A549 (cell line): ENCODE data around the gene TMEM182. TPM values are rescaled to one million over a fixed set of nuclear protein-coding genes. Genes with fewer than 3 reads are reported as not detected.

Experiments
- ATAC-seq, 2 experiments: fragments of 200-7000 bp in 1 of 2; fragments of >200 bp in 1 of 2; cut with Nextera tagmentation in 1 of 2; cut with Tn5 transposase in 1 of 2; 3 replicates each; pipeline versions ENCODE4 v1.8.0 to v1.9.1; 2018 to 2020; ENCODE audit warnings: mild to moderate bottlenecking in 1 of 2, moderate library complexity in 1 of 2
- CTCF ChIA-PET: fragments of 300-600 bp; sonication (Branson Sonifier 250); formaldehyde crosslinking; extraction: SDS; loops from one replicate; lab custom pipeline; 2021; ENCODE audit warnings: antibody characterized with exemption, inconsistent platforms; lab: Yijun Ruan, JAX
- POLR2A ChIA-PET: fragments of 350-600 bp; formaldehyde crosslinking; extraction: SDS; loops from one replicate; lab custom pipeline; 2021; ENCODE audit warnings: antibody characterized with exemption, inconsistent platforms; lab: Yijun Ruan, JAX
- DNase-seq, 2 experiments: peaks; one replicate each; pipeline versions ENCODE4 v3.0.0 to v3.0.0-alpha.2; 2011 to 2016; ENCODE audit warnings: low read depth in 1 of 2, low spot score in 1 of 2
- FAIRE-seq: peaks from 2 replicates; lab custom pipeline; 2011; peaks lifted over from hg19 to GRCh38; lab: Jason Lieb, UNC
- H3K27ac ChIP-seq, 2 experiments: fragments of >200 bp; sonication (Bioruptor Twin); formaldehyde crosslinking; 3 replicates each; pipeline ENCODE4 v1.5.1; 2016 to 2017
- H3K4me1 ChIP-seq: fragments of >200 bp; sonication (Bioruptor Twin); formaldehyde crosslinking; 3 replicates; pipeline ENCODE4 v1.6.1; 2016
- H3K4me2 ChIP-seq: fragments of >200 bp; sonication (Bioruptor Twin); formaldehyde crosslinking; 3 replicates; pipeline ENCODE4 v1.6.1; 2016
- H3K4me3 ChIP-seq: fragments of >200 bp; sonication (Bioruptor Twin); formaldehyde crosslinking; 3 replicates; pipeline ENCODE4 v1.5.1; 2016
- H3K9me3 ChIP-seq: fragments of >200 bp; sonication (Bioruptor Twin); formaldehyde crosslinking; 3 replicates; pipeline ENCODE4 v1.6.1; 2016
- CTCF ChIP-seq: fragments of >200 bp; sonication (Bioruptor Twin); formaldehyde crosslinking; IDR thresholded peaks from 3 replicates; pipeline ENCODE4 v1.5.1; 2016
- EHF ChIP-seq: fragments of 250-450 bp; sonication (Bioruptor Pico); IDR thresholded peaks from 2 replicates; pipeline ENCODE4 v1.5.0; 2020; ENCODE audit warnings: mild to moderate bottlenecking
- EHMT2 ChIP-seq: fragments of 200-600 bp; sonication (generic); IDR thresholded peaks from 2 replicates; pipeline ENCODE4 v1.6.1; 2016; ENCODE audit warnings: antibody characterized with exemption, low read depth, mild to moderate bottlenecking, moderate library complexity
- EP300 ChIP-seq, 2 experiments: fragments of >200 bp; sonication (Bioruptor Twin); formaldehyde crosslinking; IDR thresholded peaks; 2 replicates in 1 of 2; 3 replicates in 1 of 2; pipeline ENCODE4 v1.6.1; 2016 to 2017
- ESRRA ChIP-seq: fragments of 150-350 bp; IDR thresholded peaks from 2 replicates; pipeline ENCODE4 v1.6.1; 2014; ENCODE audit warnings: mild to moderate bottlenecking, low read length, borderline replicate concordance
- FOSB ChIP-seq: fragments of 250-450 bp; sonication (Bioruptor Pico); IDR thresholded peaks from 2 replicates; pipeline ENCODE4 v1.5.0; 2020; ENCODE audit warnings: mild to moderate bottlenecking, moderate library complexity
- KDM5A ChIP-seq: fragments of 200-600 bp; sonication (generic); IDR thresholded peaks from 2 replicates; pipeline ENCODE4 v1.6.1; 2016; ENCODE audit warnings: antibody characterized with exemption, mild to moderate bottlenecking
- MAFK ChIP-seq: fragments of 450-650 bp; IDR thresholded peaks from 2 replicates; pipeline ENCODE4 v1.6.1; 2014; ENCODE audit not compliant: partially characterized antibody
- PHF8 ChIP-seq: fragments of 200-600 bp; sonication (generic); IDR thresholded peaks from 2 replicates; pipeline ENCODE4 v1.6.1; 2016; ENCODE audit warnings: low read depth, mild to moderate bottlenecking, antibody characterized with exemption, moderate library complexity, borderline replicate concordance
- POLR2A ChIP-seq: IDR thresholded peaks from 2 replicates; pipeline ENCODE4 v1.6.1; 2012; ENCODE audit warnings: mild to moderate bottlenecking, low read length
- POLR2AphosphoS2 ChIP-seq: conservative IDR thresholded peaks from 2 replicates; pipeline ENCODE4 v1.6.1; 2012; ENCODE audit warnings: low read length, improper control_type of control experiment, inconsistent platforms
- RCOR1 ChIP-seq: fragments of 150-350 bp; IDR thresholded peaks from 2 replicates; pipeline ENCODE4 v1.6.1; 2014; ENCODE audit warnings: antibody characterized with exemption, low read length, low read depth
- REST ChIP-seq: fragments of 200-600 bp; sonication (generic); IDR thresholded peaks from 2 replicates; pipeline ENCODE4 v1.6.1; 2016; ENCODE audit warnings: antibody characterized with exemption, mild to moderate bottlenecking, moderate library complexity
- TP53 ChIP-seq: fragments of 250-450 bp; sonication (Bioruptor Pico); IDR thresholded peaks from 2 replicates; pipeline ENCODE4 v1.5.0; 2021; ENCODE audit warnings: mild to moderate bottlenecking, moderate library complexity
- ZC3H11A ChIP-seq: fragments of 450-650 bp; IDR thresholded peaks from 2 replicates; pipeline ENCODE4 v1.6.1; 2014; ENCODE audit warnings: antibody characterized with exemption, mild to moderate bottlenecking
- WGBS: methylation state at CpG from one replicate; pipeline ENCODE4 v1.1.6; 2017; ENCODE audit errors: missing lambda C conversion rate; 5-methylcytosine and 5-hydroxymethylcytosine counted together
- polyA plus RNA-seq, 4 experiments: library from polyadenylated mRNA; depleted of rRNA in 3 of 4; stranded (reverse); fragments of >200 nt; fragmentation: RNase III in 1 of 4; extraction: RNeasy Plus Mini Kit Qiagen cat#74134 plus additional on column Dnase treatment in 1 of 4; gene quantifications; 2 replicates in 3 of 4; 3 replicates in 1 of 4; pipeline ENCODE4 v1.2.3, GENCODE V29; 2011 to 2017
- TF ChIP-seq, protein P1 (sequence below): fragments of 450-650 bp; IDR thresholded peaks from 2 replicates; pipeline ENCODE4 v1.6.1; 2014; ENCODE audit warnings: antibody characterized with exemption
- TF ChIP-seq, protein P2 (sequence below): IDR thresholded peaks from 2 replicates; pipeline ENCODE4 v1.6.1; 2012
- TF ChIP-seq, protein P3 (sequence below): IDR thresholded peaks from 2 replicates; pipeline ENCODE4 v1.6.1; 2012
- TF ChIP-seq, protein P4 (sequence below): fragments of >200 bp; sonication (Bioruptor Twin); formaldehyde crosslinking; IDR thresholded peaks from 3 replicates; pipeline ENCODE4 v1.6.1; 2016

Gene TMEM182
- polyA plus RNA-seq, 2 of the 4 experiments (the other 2 are of a cell fraction), result 5.3 to 13.1 TPM

- H3K4me2 ChIP-seq, result no peak overlapping the region
- ChIA-PET CTCF (no interaction called here), POLR2A (no interaction called here)
- DNase-seq (no peak), FAIRE-seq (no peak), ATAC-seq (no peak)
- no peak for TF ChIP-seq KDM5A
- TF ChIP-seq, protein P1, sequence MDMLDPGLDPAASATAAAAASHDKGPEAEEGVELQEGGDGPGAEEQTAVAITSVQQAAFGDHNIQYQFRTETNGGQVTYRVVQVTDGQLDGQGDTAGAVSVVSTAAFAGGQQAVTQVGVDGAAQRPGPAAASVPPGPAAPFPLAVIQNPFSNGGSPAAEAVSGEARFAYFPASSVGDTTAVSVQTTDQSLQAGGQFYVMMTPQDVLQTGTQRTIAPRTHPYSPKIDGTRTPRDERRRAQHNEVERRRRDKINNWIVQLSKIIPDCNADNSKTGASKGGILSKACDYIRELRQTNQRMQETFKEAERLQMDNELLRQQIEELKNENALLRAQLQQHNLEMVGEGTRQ, result no peak
- TF ChIP-seq EHMT2, result no peak
- no peak for TF ChIP-seq EHF
- no peak for TF ChIP-seq ZC3H11A
- TF ChIP-seq, protein P2, sequence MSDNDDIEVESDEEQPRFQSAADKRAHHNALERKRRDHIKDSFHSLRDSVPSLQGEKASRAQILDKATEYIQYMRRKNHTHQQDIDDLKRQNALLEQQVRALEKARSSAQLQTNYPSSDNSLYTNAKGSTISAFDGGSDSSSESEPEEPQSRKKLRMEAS, result no peak
- no peak overlapping the region for H3K4me3 ChIP-seq
- no peak overlapping the region for H3K27ac ChIP-seq
- WGBS, result 56% methylated on average over 4 of the region's 4 CpGs
- no peaks in the 10 kb centered on the region for H3K4me1 ChIP-seq
- no peaks in the 10 kb centered on the region for H3K9me3 ChIP-seq
Observed at GRCh38 chr2:102843764-102844443, 82.1 kb downstream of the TMEM182 start.

- H3K4me2 ChIP-seq, result no peak overlapping the region
- FAIRE-seq, result no peak
- DNase-seq, result no peak
- no peaks in the 10 kb centered on the region for H3K4me1 ChIP-seq
- POLR2A ChIA-PET, result no interaction called here
- TF ChIP-seq FOSB (CRISPR knock-in tag), result no peak
- TF ChIP-seq, protein P3, sequence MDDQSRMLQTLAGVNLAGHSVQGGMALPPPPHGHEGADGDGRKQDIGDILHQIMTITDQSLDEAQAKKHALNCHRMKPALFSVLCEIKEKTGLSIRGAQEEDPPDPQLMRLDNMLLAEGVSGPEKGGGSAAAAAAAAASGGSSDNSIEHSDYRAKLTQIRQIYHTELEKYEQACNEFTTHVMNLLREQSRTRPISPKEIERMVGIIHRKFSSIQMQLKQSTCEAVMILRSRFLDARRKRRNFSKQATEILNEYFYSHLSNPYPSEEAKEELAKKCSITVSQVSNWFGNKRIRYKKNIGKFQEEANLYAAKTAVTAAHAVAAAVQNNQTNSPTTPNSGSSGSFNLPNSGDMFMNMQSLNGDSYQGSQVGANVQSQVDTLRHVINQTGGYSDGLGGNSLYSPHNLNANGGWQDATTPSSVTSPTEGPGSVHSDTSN, result no peak
- TF ChIP-seq ESRRA, result no peak
- no peak for TF ChIP-seq CTCF
- TF ChIP-seq POLR2AphosphoS2, result no peak
- TF ChIP-seq MAFK, result no peak
- no peak for TF ChIP-seq PHF8
- no peak for TF ChIP-seq KDM5A
- no peak for TF ChIP-seq TP53 (CRISPR knock-in tag)
- no peak for TF ChIP-seq RCOR1
- TF ChIP-seq, protein P4, sequence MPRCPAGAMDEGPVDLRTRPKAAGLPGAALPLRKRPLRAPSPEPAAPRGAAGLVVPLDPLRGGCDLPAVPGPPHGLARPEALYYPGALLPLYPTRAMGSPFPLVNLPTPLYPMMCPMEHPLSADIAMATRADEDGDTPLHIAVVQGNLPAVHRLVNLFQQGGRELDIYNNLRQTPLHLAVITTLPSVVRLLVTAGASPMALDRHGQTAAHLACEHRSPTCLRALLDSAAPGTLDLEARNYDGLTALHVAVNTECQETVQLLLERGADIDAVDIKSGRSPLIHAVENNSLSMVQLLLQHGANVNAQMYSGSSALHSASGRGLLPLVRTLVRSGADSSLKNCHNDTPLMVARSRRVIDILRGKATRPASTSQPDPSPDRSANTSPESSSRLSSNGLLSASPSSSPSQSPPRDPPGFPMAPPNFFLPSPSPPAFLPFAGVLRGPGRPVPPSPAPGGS, result no peak
- no peak for TF ChIP-seq REST
- no peak for TF ChIP-seq POLR2A
- no peak for TF ChIP-seq EP300 (IDR thresholded peaks at IDR 0.05)
- H3K27ac ChIP-seq, result no peak overlapping the region
- no peak overlapping the region for H3K4me3 ChIP-seq
- ATAC-seq, result no peak
- no peaks in the 10 kb centered on the region for H3K9me3 ChIP-seq
- WGBS, result 67% methylated on average over 3 of the region's 3 CpGs
- CTCF ChIA-PET, result no interaction called here
Observed at GRCh38 chr2:102844911-102845310, 83.1 kb downstream of the TMEM182 start.
